Fibroblast of lung (primary cell): ENCODE measurements around the gene WARS2.

Experiments
- CTCF ChIP-seq, 2 donors: IDR thresholded peaks in 1 of 2; conservative IDR thresholded peaks in 1 of 2; 1 replicate in 1 of 2; 2 replicates in 1 of 2; pipeline ENCODE4 v1.5.1; 2011 to 2012; ENCODE audit warnings: low read length in 2 of 2, control low read depth in 1 of 2, inconsistent platforms in 1 of 2, low read depth in 1 of 2, mild to moderate bottlenecking in 1 of 2
- EZH2 ChIP-seq: IDR thresholded peaks from 2 replicates; pipeline ENCODE4 v1.5.1; 2012; ENCODE audit warnings: low read length, control low read depth, mild to moderate bottlenecking; ENCODE audit errors: missing control alignments

- no peak for TF ChIP-seq CTCF (conservative IDR thresholded peaks at IDR 0.05 in 1 of 2, IDR thresholded peaks at IDR 0.05 in 1 of 2; ENCODE audit: low read depth in 1 of 2, low read length in 2 of 2)
- no peak for TF ChIP-seq EZH2
Measured at GRCh38 chr1:119004129-119004527, 136.3 kb downstream of the WARS2 start.
